ENCODE results near the gene PRR14.

PRR14 gene

GRCh38 chr16:30650369-30651123, at the start of gene PRR14:
Gene PRR14, plus strand, starts transcription at chr16:30650960. Its CDS starts 686 bp downstream, at chr16:30651646.
- TF ChIP-seq, protein P1, sequence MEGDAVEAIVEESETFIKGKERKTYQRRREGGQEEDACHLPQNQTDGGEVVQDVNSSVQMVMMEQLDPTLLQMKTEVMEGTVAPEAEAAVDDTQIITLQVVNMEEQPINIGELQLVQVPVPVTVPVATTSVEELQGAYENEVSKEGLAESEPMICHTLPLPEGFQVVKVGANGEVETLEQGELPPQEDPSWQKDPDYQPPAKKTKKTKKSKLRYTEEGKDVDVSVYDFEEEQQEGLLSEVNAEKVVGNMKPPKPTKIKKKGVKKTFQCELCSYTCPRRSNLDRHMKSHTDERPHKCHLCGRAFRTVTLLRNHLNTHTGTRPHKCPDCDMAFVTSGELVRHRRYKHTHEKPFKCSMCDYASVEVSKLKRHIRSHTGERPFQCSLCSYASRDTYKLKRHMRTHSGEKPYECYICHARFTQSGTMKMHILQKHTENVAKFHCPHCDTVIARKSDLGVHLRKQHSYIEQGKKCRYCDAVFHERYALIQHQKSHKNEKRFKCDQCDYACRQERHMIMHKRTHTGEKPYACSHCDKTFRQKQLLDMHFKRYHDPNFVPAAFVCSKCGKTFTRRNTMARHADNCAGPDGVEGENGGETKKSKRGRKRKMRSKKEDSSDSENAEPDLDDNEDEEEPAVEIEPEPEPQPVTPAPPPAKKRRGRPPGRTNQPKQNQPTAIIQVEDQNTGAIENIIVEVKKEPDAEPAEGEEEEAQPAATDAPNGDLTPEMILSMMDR (IDR thresholded peaks at IDR 0.05; ENCODE audit: low read depth, low read length) = no peak
- Histone ChIP-seq H3K9me3 (ENCODE audit: severe bottlenecking) (peaks cover 2% of the 10 kb centered on the region), H3K4me3 (ENCODE audit: low read depth, low read length) (peak within 1 kb of the TSS; percentile 71), H3K27ac (peak within 1 kb of the TSS; percentile 98), H3K27me3 (ENCODE audit: insufficient read depth, low read depth, severe bottlenecking) (no peaks in the 10 kb centered on the region), H3K36me3 (peaks cover 28% of the 10 kb centered on the region)
- peak; percentile 99 for DNase-seq

GRCh38 chr16:30601966-30602365, 48.8 kb upstream of the PRR14 start:
- H3K36me3 ChIP-seq = peaks cover 42% of the 10 kb centered on the region
- DNase-seq = no peak
- peaks cover 6% of the 10 kb centered on the region for H3K9me3 ChIP-seq (ENCODE audit: severe bottlenecking)
- TF ChIP-seq, protein P1 (IDR thresholded peaks at IDR 0.05; ENCODE audit: low read depth, low read length) = no peak
- H3K27me3 ChIP-seq (ENCODE audit: insufficient read depth, low read depth, severe bottlenecking) = no peaks in the 10 kb centered on the region
- no peak overlapping the region for H3K27ac ChIP-seq
- H3K4me3 ChIP-seq (ENCODE audit: low read depth, low read length) = no peak overlapping the region

GRCh38 chr16:30602616-30603277, 48.0 kb upstream of the PRR14 start:
- Histone ChIP-seq H3K9me3 (ENCODE audit: severe bottlenecking) (peaks cover 6% of the 10 kb centered on the region), H3K4me3 (ENCODE audit: low read depth, low read length) (no peak overlapping the region), H3K36me3 (peaks cover 50% of the 10 kb centered on the region), H3K27ac (no peak overlapping the region), H3K27me3 (ENCODE audit: insufficient read depth, low read depth, severe bottlenecking) (no peaks in the 10 kb centered on the region)
- TF ChIP-seq, protein P1 (IDR thresholded peaks at IDR 0.05; ENCODE audit: low read depth, low read length) = no peak
- no peak for DNase-seq

DNA sequence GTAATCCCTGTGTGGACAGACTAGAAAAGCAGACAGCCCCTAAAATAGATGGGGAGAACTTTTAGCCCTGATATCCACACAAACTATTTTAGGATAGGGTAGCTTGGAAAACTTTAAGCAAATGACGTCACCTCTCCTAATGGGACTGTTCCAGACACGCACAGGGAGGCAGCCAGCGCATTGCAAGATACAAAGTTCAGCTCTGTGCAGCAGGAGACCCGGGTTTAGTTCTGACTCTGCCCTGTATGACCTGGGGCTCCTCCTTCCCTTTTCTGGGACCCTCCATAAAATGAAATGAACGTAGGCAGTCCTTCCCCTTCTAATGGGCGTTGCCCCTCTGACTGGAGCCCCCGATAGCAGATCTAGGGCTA, 46.8 kb upstream of the PRR14 start:
- TF ChIP-seq, protein P1 (IDR thresholded peaks at IDR 0.05; ENCODE audit: low read depth, low read length) = no peak
- Histone ChIP-seq H3K27ac (no peak overlapping the region), H3K9me3 (ENCODE audit: severe bottlenecking) (peaks cover 6% of the 10 kb centered on the region), H3K36me3 (peaks cover 60% of the 10 kb centered on the region), H3K4me3 (ENCODE audit: low read depth, low read length) (no peak overlapping the region), H3K27me3 (ENCODE audit: insufficient read depth, low read depth, severe bottlenecking) (no peaks in the 10 kb centered on the region)
- no peak for DNase-seq

DNA sequence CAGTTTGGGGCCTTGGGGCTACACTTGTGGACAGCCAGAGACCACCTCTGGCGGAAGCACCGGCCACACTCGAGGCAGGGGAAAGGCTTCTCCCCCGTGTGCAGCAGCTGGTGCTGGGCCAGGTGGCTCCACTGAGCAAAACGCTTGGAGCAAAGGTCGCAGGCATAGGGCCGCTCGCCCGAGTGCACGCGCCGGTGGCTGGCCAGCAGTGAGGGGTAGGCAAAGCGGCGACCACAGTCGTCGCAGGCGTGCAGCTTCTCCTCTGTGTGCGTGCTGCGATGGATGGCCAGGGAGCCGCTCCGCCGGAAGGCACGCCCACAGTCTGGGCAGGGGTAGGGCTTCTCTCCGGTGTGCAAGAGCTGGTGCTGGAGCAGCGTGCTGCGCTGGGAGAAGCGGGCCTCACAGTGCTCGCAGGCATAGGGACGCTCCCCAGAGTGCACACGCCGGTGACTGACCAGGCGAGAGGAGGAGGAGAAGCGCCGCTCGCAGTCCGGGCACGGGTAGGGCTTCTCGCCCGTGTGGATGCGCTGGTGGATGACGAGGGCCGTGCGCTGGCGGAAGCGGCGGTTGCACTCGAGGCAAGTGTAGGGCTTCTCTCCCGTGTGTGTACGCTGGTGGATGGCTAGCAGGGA, 46.3 kb upstream of the PRR14 start:
- Histone ChIP-seq H3K27ac (no peak overlapping the region), H3K27me3 (ENCODE audit: insufficient read depth, low read depth, severe bottlenecking) (no peaks in the 10 kb centered on the region), H3K4me3 (ENCODE audit: low read depth, low read length) (no peak overlapping the region), H3K9me3 (ENCODE audit: severe bottlenecking) (peaks cover 6% of the 10 kb centered on the region), H3K36me3 (peaks cover 60% of the 10 kb centered on the region)
- TF ChIP-seq, protein P1 (IDR thresholded peaks at IDR 0.05; ENCODE audit: low read depth, low read length) = no peak
- no peak for DNase-seq
